Amniotic stem cell (primary cell): ENCODE results near the gene TTC4.

Source experiments
- DNase-seq: peaks from one replicate; lab custom pipeline; 2025; lab: John Stamatoyannopoulos, UW

The TTC4 gene, protein sequence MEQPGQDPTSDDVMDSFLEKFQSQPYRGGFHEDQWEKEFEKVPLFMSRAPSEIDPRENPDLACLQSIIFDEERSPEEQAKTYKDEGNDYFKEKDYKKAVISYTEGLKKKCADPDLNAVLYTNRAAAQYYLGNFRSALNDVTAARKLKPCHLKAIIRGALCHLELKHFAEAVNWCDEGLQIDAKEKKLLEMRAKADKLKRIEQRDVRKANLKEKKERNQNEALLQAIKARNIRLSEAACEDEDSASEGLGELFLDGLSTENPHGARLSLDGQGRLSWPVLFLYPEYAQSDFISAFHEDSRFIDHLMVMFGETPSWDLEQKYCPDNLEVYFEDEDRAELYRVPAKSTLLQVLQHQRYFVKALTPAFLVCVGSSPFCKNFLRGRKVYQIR

DNA sequence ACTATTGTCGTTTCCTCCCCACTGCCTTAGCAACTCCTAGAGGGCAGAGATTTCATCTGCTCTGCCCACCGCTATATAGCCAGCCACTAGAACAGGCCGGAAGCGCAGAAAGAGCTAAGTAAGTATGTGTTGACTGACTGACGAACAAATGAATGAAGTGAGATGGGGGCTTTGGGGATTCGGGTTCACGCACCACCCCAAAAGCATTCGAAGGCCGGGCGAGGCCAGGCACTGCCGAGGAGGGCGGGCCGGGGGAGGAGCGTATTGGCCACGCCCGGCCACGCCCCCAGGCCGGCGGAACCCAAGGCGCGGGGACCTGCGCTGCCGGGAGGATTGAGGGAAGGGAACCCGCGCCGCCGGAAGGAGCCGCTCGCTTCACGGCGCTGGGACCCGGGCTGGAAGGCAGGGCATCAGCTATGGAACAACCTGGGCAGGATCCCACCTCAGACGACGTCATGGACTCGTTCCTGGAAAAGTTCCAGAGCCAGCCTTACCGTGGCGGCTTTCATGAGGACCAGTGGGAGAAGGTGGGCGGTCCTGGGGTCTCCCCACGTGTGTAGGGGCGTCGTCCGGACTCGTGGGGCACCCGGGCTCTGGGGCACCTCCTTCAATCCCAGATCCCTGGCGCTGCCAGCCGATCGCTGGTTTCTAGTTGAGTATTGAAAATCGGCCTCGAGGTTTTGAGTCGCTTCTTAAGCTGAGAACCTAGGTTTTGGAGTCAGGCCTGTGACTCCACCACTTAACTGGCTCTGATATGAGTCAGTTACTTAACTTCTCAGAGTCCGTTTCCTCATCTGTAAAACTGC lies at the start of gene TTC4:
TTC4 (plus strand) TSS at position 369 of the 806 bp plus-strand sequence; CDS start at position 417, 48 bp downstream.
- DNase-seq, result peak; percentile 45

DNA sequence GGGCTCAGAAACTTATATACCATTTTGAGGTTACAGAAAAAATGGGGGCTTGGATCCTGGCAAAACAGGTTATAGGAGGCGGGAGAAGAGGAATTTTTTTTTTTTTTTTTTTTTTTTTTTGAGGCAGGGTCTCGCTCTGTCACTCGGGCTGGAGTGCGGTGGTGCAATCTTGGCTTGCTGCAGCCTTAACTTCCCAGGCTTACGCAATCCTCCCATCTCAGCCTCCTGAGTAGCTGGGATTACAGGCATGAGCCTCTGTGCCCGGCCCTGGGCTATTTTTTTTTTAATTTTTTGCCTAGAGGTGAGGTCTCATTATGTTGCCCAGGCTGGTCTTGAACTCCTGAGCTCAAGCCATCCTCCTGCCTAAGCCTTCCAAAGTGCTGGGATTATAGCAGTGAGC lies 49.3 kb upstream of the TTC4 start:
- DNase-seq, result no peak

DNA sequence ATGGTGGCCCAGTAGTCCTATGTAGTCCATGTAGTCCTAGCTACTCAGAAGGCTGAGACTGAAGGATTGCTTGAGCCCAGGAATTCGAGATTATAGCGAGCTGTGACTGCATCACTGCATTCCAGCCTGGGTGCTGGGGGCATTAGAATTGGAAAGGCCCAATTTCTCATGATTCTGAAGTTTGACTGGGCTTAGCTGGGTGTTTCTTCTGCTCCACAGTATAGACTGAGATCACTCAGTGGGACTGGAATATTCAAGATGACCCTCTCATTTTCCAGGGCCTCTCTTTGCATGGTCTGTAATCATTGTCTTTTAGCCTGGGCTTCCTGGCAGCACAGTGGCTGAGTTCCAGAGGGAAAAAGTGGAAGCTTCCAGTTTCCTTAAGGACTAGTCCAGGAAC lies 47.9 kb upstream of the TTC4 start:
- no peak for DNase-seq

DNA sequence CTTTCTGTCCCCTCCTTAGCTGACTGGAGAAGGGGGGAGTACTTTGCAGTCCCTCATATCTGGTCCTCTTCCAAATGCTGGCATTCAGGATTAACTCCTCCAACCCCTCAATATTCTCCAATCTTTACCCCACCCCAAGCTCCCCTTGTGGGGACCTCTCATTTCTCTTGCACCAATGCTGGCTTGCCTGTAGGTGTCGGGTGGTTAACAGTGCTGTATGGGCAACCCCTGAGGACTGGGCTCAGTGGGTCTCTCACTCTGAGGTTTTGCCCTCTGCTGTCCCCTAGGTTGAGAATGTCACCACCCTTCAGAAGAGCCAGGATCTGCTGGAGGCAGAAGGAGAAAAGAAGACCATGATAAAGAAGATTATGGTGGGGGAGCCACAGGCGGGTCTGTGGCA lies 47.1 kb upstream of the TTC4 start:
- no peak for DNase-seq

DNA sequence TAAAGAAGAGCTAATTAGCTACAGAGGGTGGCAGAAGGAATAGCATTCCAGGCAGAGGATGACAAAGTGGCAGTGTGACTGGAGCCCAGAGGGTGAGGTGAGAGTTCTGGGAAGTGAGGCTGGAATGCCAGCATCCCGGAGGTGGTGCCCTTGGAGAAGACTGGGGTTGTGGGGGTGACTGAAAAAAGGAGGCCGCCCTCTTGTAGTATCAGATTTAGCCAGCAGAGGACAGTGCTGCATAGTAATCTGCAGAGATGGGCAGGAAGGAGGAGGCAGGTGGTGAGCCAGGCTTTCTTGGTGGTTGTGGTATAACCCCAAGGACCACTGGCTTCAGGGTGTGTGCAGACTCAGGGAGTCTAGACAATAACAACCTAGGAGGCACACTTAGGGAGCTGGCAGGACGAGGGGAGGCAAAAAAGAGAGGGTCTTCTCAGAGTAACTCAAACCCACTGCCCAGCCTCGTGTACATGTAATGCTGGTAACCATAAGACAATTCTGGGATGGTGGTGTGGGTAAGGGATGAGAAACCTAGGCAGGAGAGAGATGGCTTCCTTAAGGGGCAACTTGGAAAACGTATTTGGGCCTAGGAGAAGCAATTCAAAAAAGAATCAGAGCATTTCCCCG lies 43.6 kb upstream of the TTC4 start:
- DNase-seq, result peak; percentile 18

DNA sequence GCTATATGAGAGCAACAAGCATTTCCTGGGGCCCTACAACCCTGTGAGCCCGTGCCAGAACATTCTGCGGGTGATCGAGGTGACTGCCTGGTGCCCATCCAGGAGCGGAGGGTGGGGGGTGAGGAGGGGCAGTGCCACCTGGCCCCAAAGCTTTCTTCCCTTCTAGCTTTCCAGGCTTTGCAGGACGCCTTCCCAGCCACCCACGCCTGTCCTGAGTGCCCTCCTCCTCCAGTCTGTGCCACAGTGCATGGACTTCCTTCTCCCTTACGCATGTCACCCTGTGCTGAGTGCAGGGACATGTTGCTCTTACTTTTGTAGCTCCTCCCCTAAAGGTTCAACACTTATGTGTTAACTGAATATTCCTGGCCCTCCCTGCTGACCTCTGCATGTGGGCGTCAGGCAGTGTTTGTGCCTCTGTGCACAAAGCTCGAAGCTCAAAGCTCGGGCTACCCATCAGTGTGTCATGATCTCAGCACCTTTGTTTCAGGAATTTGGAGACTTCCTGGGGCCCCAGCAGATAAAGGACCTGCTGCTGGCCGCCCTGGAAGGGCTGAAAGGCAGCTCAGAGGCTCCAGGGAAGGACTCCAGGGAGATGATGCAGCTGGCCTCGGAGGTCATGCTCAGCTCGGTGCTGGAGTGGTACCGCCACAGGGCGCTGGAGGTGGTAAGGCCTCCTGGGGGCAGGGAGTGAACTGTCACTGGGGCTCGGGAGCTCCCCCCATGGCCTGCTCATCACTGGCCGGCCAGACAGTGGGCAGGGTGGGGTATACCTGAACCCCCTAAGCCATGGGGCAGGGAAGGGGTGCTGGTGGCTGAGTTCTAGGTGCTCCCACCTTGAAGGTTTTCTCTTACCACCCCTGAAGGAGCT lies 36.7 kb upstream of the TTC4 start:
- DNase-seq, result no peak

DNA sequence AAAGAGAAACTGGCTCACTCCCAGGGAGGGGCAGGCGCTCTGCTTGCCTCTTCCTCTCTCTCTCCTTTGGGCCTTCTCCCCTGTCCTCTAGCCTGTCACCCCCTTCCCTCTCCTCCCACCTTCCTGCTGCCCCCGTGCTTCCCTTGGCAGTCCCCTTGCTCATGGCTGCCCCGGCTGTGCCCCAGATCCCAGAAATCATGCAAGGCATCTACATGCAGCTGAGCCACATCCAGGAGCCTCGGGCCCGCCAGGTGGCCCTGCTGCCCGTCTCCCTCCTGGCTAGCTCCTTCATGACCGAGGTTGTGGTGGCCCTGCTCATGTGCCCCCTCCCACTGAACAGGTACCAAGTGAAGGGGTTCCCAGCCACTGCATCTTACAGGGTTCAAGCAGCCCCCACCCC lies 36.0 kb upstream of the TTC4 start:
- no peak for DNase-seq

DNA sequence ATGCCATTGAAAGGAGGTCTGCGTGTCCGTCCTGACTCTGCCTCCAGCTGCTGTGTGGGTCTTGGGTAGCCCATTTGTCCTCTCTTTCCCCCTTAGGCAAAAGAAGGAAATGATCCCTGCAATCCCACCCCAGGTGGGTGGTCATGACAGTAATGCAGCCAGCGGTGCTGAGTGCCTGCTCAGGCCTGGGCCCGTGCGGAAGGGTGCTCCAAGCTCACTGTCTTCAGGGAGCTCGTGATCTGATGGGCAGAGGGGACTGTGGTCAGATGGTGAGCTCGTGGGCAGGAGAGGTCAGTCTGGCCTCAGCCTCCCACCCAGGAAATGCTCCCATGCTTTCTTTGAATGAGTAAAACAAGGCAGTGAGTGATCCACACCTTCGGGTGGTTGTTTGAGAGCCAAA lies 35.3 kb upstream of the TTC4 start:
- DNase-seq, result no peak

DNA sequence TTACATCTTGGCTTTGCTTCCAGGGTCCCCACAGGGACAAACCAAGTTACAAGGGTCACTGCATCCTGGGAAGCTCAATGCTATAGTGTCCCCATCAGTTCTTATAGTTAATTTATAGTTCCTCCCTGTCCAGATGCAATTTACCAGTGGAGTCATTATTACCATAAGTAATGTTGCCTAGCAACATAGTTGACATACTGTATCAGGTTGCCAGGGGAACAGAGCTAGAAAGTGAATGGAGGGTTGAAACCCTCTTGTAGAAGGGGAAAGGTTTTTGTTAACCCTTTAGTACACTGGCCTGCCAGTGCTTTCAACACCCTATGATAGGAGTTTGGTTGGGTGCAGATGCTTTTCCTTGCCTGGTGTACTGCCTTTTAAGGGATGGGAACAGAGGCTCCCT lies 34.3 kb upstream of the TTC4 start:
- DNase-seq, result no peak

DNA sequence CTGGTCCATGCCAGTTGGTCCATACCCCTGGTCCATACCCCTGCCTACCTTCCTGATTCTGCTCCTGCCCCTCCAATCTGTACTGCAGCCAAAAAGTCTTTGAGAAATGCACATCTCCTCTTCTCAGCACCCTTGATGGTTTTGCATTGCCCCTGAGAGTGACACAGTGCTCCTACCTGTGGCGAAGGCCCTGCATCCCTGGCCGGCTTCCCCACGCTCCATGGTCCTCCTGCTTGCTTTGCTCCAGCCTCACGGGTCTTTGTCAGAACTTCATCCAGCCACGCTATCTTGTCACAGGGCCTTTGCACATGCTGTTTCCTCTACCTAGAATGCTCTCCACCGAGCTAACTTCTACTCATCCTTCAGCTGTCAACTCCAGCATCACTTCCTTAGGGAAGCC lies 32.2 kb upstream of the TTC4 start:
- DNase-seq, result no peak

DNA sequence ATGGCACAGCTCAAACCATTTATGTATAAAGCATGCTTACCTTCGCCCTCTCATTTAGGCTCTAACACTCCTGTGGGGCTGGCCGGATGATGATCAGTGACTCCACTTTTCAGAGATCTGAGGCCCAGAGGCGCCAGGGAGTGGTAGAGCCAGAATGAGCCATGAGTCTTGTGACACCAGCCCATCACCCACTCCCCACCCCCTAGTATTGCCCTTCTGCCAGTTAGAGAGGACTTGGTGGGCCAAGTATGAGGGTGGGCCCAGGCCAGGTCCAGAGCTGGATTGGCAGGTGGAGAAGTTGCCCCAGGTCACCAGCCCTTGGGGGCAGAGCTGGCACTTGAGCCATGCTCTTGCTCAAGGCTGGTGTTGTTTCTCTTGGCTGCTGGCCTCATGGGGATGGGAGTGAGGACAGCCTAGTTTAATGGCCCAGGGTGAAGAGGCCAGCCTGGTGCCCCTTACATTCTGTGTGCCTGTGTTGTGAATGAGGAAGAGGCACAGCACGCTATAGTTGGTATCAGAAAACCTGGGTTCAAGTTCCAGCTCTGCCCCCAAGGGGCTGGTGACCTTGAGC lies 30.2 kb upstream of the TTC4 start:
- DNase-seq, result no peak

DNA sequence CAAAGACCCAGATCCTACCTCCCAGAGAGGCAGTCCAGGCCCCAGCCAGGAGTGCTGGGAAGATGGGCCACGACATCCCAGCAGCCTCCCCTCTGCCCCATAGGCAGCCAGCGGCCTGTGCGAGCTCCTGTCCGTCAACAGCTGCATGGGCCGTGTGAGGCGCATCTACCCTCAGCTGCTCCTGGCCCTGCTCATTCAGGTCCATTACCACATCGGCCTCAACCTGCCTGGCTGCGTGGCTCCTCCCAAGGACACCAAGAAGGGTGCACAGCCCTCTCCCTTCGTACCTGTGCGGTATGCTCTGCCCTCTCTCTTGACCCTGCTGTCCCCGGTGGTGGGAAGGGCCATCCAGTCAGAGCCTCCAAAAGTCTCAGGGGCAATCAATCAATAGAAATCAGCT lies 29.5 kb upstream of the TTC4 start:
- no peak for DNase-seq

DNA sequence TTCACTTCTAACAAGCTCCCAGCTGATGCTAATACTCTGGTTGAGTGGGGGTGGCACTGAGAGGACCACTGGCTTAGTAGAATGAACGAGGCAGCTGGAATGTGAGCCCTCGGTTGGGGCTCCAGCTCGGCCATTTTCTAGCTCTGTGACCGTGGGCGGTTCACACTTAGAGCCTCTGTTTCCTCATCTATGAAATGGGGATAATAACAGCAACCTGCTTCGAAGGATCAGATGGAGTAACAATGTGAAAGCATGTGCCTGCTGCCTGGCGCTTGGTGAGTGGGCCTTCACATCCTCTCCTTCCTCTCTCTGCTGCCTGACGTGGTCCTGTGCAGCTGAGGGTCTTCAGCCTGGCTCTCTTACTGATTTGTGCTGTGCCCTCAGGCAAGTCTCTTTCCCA lies 20.9 kb upstream of the TTC4 start:
- no peak for DNase-seq

DNA sequence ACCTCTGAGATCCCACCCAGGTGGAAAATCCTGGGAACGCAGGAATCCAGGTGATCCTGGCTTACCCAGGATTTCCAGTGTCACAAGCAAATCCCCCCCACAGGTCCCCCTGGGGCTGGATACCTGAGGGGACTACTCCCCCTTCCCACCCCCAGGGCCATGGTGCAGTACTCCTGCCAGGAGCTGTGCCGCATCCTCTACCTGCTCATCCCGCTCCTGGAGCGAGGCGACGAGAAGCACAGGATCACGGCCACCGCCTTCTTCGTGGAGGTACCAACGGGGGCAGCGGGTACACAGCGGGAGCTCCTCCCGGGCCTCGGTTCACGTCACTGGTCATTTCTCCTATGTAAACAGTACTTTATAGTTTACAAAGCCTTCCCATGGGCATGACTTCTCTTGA lies 20.4 kb upstream of the TTC4 start:
- no peak for DNase-seq

DNA sequence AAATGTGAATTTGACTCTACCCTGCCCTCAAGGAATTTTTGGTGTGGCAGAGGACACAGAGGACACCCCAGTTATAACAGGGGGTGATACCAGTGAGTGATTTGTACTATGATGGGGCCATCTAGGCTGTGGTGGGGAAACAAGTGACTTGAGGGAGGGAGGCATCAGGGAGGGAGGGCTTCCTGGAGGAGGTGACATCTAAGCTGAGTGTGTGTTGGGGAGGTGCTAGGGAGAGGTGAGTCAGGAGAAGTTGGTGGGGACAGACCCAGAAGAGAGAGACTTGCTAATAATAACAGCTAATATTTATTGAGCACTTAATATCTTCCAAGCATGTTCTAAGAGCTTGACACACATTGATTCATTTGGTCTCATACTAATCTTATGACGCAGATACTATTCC lies 19.9 kb upstream of the TTC4 start:
- no peak for DNase-seq

DNA sequence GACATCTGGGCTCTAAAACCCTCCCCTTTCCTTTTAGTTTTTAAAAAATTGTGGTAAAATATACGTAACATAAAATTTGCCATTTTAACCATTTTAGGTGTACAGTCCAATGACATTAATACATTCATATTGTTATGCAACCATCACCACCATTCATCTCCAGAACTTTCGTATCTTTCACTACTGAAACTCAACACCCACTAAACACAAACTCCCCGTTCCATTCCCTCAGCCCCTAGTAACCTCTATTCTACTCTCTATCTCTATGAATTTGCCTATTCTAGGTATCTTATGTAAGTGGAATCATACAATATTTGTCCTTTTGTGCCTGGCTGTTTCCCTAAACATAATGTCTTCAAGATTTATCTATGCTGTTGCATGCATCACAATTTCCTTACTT lies 19.4 kb upstream of the TTC4 start:
- DNase-seq, result no peak

DNA sequence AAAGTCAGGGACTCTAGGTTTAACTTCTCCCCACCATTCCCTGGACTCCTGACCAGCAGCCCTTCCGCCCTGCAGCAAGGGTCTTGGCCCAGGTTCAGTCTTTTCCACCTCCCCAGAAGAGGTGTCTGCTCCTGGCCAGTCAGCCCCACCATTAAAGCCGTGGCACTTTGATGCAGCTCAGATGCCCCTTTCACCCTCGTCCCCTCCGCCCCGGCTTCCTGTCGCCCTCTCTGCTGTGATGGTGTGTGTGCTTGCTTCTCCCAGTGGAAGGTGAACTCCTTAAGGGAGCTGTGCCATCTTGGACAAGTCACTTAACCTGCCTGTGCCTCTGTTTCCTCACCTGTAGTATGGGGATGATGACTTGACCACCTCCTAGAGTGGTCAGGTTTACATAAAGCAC lies 17.8 kb upstream of the TTC4 start:
- no peak for DNase-seq

DNA sequence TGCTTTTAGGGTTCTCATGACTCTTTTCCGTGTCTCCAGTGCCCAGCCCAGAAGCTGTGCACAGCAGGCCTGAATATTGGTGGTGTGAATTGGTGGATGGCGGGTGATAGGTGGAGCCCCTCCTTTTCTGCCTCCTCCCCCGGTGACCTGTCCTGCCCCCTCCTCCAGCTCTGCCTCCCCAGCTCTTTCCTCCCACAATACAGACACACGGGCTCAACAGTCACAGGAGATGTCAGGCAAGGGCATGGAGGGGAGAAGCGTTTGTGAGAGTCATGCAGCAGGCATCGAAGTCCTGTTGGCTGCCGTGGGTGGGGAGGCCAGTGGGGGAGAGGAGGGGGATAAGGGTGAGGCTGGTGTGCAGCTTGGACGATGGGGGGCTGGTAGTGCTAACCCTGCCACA lies 17.3 kb upstream of the TTC4 start:
- no peak for DNase-seq

DNA sequence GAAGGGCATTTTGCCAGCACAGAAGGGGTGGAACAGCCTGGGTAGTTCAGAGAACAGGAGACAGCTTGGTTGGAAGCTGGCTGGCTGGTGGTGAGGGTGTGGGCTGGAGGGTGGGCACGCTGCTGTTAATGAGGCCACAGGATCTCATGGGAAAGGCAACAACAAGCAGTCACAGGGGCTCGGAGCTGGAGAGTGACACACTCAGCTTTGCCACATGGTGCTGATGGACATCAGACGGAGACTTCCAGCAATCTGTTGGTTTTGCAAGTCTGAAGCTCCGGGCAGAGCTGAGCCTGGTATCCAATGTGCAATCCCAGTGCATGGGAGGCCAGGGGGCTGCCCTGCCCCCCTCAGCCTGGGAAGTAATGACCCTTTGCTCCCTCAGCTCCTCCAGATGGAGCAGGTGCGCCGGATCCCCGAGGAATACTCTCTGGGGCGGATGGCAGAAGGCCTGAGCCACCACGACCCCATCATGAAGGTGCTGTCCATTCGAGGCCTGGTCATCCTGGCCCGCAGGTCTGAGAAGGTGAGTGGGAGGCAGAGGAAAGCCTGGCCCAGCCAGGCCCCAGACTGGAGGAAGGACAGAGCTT lies 15.6 kb upstream of the TTC4 start:
- DNase-seq, result no peak

DNA sequence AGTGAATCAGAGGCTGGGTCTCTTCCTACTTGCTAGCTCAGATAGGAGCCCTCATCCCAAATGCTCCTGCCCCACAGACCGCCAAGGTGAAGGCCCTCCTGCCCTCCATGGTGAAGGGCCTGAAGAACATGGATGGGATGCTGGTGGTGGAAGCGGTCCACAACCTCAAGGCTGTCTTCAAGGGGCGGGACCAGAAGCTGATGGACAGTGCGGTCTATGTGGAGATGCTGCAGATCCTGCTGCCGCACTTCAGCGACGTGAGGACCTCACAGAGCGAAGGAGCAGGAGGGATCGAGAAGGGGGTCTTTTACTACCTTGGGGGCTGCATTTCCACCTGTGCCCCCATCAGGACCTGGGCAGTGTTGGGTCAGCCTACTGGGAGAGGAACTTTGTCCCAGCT lies 14.6 kb upstream of the TTC4 start:
- DNase-seq, result no peak

DNA sequence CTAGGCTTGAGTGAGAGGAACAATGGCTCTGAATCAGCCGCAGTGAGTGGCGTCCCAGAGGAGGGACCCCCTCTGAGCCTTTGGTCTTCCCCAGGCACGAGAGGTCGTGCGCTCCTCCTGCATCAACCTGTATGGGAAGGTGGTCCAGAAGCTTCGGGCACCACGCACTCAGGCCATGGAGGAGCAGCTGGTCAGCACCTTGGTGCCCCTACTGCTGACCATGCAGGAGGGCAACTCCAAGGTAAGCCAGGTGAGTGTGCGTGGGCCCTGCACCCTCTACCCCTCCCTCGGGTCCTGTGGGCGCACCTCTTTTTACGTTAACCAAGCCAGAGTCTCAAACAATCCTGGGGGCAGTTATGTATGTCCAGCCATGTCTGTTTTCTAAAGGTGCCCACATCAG lies 13.7 kb upstream of the TTC4 start:
- DNase-seq, result no peak
